GM19328 (cell line): Measurements from ENCODE around the gene TLE3.

ENCODE experiments used
- ATAC-seq: cut with Tn5 transposase; IDR thresholded peaks from one replicate; pipeline ENCODE4 v1.9.1; 2021; ENCODE audit warnings: mild to moderate bottlenecking, moderate library complexity; ENCODE audit not compliant: unreplicated experiment

The TLE3 gene

GRCh38 chr15:70087708-70088352, 9.9 kb downstream of the TLE3 start:
- ATAC-seq = no peak

DNA sequence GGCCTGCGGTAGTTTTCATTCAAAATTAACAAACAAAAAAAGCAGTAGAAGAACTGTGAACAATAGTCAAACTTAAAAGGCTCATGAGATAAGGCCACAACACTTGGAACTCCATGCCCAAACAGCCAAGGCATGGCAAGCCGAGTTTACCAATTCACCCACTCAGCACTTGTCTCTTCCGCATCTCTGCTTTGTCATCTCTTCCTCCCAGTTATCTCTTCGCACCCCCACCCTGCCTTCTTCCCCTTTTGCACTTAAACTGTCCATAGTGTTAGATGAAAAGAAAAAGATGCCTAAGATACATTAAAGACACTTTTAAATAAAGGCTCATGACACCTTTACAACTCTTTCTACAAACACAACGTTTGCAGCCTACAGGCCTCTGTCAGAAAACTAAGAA, 11.1 kb downstream of the TLE3 start:
- no peak for ATAC-seq

GRCh38 chr15:70084461-70084860, 13.3 kb downstream of the TLE3 start:
- ATAC-seq = no peak

DNA sequence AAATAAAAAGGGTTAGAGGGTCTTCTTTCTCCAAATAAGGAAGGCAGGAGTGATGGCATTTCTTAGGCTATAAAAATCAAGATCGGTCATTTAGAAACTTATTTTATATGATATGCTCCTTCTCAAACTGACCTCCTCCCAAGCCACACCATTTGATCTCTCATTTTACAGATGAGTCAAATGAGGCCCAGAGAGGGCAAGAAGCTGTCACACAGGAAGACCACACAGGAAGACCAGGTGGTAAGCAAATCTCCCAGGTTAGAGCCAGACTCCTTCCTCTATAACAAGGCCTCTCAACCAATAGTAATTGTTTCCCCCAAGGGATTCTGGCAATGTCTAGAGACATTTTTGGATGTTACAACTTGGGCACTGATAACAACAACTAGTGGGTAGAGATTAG, 13.8 kb downstream of the TLE3 start:
- no peak for ATAC-seq

GRCh38 chr15:70083418-70083817, 14.3 kb downstream of the TLE3 start:
- ATAC-seq = no peak

DNA sequence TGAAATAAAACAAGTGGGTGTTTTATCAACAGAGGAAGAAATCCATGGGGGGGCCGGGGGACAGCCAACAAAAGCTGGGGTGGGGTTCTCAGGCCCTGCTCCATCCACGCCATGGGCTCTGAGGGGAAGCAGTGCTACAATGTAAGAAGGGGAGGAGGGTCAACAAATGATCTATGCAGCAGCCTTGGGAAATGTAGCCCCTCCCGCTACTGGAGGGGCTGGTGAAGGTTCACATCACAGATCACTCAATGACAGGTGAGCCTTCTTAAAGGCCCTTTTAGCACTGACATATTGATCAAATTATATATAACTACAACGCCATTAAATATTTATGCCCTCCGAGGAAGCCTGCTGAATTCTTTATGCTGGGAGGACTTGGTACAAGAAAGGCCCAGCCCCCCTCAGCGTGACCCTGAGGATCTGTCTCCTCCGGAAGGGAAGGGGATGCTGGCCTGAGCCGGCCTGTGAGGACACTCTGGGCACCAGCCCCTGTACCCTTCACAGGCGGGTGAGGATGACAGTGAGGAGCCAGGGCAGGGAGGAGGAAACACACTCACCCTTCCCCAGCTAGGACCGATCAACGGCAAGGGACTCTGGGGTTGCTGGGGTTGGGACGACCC, 15.3 kb downstream of the TLE3 start:
- ATAC-seq = no peak

- ATAC-seq = no peak
Measured at GRCh38 chr15:70081612-70082011, 16.1 kb downstream of the TLE3 start.

DNA sequence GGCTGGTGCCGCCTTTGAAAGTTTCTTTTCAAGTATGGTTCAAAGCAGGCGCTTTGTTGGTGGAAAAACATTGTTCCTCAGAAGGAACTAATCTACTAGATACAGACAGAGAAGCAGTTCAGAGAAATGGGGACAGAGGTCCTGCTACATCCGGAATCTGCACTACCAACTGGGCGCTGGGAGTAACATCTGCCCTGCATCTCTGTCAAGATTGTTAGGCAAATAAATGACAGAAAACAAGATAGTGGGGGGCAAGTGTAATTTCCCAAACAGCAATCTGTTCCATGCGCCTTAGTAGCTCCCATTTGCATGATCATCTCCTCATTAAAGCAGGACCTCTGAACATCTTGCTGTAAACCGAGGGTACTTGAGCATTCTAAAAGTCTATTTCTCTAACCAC, 17.4 kb downstream of the TLE3 start:
- no peak for ATAC-seq

- ATAC-seq = no peak
Measured at GRCh38 chr15:70079888-70080287, 17.8 kb downstream of the TLE3 start.

DNA sequence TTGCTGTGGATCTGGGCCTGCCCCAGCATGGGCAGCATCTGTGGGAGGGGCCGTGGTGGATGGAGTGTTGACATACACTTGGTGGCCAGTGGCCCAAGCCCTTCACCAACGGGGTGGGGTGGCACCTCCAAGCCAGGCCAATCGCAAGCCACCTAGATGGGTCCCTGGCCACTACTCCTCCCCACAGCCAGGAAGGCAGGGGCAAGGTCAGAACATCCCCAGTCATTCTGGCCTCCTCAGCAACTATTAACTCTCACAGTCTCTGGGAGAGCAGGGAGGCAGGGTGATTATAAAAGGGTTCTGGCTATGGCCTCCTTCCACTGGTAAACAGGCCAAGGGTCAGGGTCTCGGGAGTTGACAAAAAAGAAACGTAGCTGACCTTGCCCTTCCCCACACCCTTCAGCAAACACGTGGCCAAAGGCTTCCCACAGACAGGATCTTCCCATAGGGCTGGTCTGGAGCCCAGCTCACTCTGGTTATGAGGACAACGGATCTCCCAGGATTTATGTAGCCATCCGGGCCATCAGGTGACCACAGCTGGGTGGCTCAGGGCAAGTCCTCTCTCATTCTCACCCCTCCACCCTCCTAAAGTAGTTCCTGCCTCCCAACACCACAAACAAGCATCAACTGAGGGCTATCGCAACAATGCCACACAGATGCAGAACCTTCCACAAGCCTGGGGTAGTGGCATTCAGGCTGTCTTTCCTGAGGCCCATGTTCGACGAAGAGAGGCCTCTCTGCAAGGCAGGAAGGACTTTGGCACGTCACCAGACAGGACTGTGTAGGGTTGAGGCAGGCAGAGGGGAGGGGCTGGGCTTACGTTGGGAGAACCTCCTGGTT, 18.9 kb downstream of the TLE3 start:
- no peak for ATAC-seq

GRCh38 chr15:70077188-70078147, 20.2 kb downstream of the TLE3 start:
- no peak for ATAC-seq

- ATAC-seq = no peak
Measured at GRCh38 chr15:70074380-70074779, 23.3 kb downstream of the TLE3 start.

DNA sequence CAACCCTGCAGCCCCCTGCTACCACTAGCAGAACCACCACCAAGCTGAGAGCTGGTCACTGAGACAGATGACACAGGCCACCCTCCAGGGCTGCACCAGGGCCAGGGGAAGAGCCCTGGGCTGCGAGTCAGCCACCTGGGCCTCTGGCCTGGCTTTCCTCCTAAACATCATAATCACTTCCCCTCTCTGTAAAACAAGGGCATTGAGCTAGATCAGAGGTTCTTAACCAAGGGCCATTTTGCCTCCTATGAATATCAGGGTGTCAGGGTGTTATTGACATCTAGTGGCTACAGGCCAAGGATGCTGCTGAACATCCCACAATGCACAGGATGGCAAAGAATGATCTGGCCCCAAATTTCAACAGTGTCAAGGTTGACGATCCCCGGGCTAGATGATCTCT, 25.2 kb downstream of the TLE3 start:
- no peak for ATAC-seq

DNA sequence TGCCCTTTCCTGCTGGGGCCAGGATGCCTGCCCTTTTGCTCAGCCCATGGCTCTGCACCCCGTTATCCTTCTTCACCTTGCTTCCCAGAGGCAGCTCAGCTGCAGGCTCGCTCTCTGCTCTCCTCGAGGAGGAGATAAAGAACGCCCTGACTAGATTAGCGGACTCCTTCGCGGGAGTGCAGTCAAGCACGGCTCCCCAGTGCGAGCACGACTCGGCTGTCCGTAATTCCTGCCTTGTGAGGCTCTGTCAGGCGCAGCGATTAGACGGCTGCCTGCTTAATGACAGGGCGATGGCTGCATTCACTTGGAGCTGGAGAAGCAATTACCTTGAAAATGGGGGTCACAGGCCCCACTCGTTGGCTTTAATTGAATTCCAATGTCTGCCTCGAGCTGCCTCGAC, 25.9 kb downstream of the TLE3 start:
- no peak for ATAC-seq

DNA sequence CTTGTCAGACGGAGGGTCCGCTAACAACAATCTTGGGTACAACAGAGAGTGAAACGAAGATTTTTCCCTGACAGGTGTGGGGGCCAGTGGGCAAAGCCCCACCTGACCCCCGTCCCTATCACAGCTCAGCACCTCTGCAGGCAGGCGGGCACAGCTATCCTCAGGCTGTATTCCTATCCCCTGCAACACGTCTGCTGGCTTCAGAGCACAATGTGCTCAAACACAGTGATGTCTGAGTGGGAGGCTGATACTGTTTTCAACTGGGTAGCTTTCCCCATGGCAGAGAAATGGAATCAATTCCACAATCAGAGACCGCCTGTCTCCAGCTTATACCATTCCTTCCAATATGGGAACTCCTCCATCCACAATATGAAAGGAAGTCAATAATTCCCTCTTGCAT, 28.0 kb downstream of the TLE3 start:
- ATAC-seq = no peak

DNA sequence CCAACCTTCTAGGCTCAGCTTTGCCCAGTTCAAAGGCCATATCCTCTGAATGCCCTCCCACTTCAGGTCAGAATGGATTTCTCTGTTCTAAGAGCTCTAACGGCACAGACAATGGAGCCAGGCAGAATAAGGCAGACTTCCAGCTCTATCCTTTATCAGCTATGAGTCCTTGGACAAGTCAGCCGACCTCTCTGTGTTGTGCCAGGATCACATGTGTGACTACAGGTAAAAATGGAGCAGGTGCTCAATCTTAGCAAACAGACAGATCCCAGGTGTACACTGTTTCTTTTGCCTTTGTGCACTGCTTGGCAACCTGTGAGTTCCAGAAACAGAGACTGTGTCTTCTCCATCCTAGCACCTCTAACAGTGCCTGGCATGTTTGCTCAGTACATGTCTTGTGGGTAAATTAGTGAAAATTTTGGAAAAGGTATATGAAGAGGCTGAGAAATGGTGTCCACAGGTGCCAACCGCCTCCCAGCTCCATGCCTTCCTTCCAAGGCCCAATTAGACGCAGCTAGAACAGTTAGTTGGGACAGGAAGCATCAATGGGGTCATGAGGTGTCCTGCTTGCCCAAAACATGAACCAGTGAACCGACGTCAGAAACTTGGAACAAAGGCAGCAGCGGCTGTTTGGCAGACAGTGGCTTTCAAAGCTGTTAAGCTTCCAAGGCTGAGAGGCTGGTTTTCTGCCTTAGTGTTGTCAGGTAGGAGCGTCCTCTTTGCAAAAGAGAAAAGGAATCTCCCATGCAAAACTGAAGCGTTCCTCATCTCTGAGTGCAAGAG, 28.7 kb downstream of the TLE3 start:
- ATAC-seq = no peak

DNA sequence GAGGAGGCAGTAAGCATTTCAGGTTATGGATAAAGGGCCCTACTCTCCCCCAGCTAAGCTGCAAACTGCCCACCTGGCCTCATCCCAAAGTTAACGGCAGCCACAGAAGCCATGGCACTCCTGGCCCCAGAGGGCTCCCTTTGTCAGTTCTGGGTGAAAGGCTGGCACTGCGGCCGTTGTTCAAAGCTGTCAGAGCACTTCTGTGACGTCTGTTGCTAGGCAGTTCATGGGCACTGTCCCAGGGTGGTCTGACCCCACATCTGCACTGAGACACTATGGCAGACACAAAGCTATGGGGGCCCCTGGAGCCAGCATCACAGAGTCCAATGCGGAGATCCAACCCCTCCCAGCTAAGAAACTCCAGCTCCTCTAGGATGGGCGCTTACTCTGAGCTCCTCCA, 30.0 kb downstream of the TLE3 start:
- no peak for ATAC-seq

GRCh38 chr15:70067011-70067410, 30.7 kb downstream of the TLE3 start:
- no peak for ATAC-seq

GRCh38 chr15:70066447-70066846, 31.3 kb downstream of the TLE3 start:
- no peak for ATAC-seq

- ATAC-seq = no peak
Measured at GRCh38 chr15:70066004-70066403, 31.7 kb downstream of the TLE3 start.
